Islet of Langerhans (tissue), 1 donor: ENCODE data around the gene KIF2A.

Source experiments
- FAIRE-seq: peaks from one replicate; lab custom pipeline; 2011; peaks lifted over from hg19 to GRCh38; lab: Jason Lieb, UNC

KIF2A gene

DNA sequence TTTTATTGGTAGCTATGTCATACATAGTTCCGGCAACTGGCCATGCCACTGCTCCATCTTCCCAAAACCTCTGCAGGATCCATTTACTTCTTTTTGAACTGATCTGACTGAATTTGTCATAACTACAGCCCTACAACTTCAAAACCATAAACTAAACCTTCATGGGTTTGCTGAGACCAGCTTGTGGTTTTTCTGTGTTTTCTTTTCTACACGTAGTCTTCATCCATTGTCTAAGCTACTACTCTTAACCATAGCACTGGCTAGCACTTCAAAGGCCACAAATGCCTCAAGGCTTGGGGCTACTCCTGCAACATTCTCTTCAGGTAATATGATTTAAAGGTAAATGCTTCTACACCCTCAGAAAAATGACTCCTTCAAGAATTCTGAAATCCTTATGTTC is 9.0 kb upstream of the KIF2A start:
- FAIRE-seq = no peak

GRCh38 chr5:62298118-62298517 is 7.9 kb upstream of the KIF2A start:
- FAIRE-seq = no peak

GRCh38 chr5:62299101-62299500 is 6.9 kb upstream of the KIF2A start:
- FAIRE-seq = no peak

DNA sequence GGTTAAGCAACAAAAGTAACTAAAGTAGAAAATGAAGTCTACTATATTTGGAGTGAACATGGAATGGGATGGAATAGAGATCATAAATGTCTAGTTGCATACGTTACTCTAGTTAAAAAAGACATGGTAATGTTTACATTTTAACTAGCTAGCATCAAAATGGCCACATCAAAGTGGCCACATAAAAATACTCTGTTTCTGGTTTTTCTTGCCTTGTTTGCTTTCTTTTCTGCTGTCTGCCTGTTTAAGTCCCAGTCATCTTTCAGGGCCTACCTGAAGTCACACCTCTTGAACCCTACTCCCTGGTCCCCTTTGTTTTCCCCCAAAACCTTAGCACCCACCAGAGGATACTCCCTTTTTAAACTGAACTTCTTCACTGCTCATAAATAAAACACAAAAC is 6.4 kb upstream of the KIF2A start:
- FAIRE-seq = no peak

DNA sequence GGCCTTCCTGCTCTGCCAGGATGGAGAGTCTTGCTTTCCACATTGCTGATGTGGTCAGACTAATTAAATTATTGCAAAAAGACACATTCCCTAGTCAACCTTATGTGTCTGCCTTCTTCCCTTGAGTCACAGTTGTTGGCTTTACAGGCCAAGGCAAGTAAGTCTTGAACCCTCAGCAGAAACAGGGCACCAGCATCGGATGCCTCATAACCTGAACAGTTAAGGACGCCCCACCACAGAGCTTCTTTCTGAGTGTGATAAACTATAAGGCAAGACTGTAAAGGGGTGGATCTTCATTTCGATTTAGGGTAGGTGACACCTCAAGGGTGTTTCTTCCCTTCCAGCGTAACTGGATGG is 670 bp upstream of the KIF2A start:
- no peak for FAIRE-seq

DNA sequence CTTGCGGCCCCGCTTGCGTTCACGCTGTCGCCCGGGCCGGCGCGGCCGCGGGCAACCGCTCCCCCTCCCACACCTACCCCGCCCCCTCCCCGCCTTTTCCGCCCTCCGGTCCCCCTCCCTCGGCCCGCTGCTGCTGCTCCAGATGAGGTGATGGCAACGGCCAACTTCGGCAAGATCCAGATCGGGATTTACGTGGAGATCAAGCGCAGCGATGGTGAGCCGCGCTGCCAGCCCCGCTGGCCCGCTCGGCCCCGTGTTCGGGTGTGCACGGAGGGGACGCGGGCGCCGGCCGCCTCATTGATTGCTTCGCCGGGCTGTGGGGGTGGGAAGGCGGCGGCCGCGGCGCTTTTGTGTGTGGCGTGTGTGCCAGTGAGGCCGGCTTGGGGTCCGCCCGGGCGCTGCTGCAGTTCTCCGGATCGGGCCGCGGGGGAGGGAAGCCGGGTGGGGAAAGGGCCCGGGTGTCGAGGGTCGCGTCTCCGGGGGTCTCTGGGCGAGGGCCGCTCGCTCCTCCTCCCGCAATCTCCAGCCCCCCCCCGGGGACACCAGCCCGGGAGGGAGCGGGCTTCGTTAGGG is 403 bp downstream of the KIF2A start:
- FAIRE-seq = no peak

DNA sequence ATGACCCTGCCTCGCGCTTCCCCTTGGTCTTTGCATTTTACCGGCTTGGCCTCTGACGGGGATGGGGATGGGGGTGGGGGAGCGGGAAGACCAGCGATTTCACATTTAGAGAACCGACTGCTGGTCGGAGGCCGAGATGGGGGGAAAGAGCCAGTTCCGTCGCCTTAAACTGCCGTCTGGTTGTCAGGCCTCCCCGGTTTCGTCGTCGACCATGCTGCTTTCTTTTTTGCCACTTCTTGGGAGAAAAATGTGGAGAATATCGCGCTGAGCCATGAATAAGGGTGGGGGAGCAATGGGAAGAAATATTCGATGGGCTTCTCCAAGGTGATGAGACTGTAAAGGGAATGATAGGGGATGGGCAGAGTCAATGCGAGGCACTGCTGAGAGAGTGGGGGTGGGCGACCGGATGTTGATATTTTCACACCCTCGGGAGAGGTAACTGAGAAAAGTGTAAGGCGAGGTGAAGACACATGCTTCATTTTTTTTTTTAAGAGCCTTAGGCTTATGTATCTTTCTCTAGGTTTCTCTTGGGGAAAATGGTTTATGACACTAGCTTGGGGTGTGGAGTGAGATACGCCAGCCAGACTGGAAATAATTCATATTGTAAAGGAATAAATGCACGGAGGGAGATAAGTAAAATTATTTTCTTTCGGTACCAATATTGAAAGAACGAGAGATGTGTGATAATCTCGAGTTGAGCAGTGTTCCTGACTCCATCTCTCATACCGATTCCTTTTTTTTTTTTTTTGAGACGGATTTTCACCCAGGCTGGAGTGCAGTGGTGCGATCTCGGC is 1.1 kb downstream of the KIF2A start:
- FAIRE-seq = no peak

DNA sequence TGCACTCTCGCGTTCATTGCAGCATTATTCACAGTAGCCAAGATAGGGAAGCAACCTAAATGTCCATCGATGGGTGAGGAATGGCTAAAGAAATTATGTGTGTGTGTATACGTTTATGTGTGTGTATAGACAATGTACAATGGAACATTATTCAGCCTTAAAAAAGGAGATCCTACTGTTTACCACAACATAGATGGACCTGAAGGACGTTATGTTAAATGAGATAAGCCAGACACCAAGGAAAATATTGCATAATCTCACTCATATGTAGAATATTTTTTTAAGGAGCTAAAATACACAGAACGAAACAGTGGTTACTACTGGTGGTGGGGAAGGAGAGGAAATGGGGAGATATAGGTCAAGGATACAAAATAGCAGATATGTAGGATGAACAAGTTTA is 2.4 kb downstream of the KIF2A start:
- FAIRE-seq = no peak

DNA sequence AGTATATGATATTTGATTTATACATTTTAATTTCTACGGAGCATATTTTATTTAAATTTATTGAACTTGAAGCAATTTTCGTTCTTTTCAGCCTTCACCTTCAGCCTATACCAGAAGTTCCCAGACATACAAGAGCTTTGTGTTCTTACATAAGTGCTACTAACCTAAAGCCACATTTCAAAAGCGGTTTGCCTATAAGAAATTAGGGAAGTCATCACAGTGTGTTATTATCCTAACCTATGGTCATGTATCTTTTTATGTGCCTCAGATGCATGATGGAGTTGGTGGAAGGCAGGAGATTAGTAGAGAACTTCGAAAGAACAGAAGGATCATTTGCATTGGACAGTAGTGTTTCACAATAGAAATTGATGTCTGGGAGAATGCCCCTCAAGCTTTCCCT is 3.1 kb downstream of the KIF2A start:
- no peak for FAIRE-seq

DNA sequence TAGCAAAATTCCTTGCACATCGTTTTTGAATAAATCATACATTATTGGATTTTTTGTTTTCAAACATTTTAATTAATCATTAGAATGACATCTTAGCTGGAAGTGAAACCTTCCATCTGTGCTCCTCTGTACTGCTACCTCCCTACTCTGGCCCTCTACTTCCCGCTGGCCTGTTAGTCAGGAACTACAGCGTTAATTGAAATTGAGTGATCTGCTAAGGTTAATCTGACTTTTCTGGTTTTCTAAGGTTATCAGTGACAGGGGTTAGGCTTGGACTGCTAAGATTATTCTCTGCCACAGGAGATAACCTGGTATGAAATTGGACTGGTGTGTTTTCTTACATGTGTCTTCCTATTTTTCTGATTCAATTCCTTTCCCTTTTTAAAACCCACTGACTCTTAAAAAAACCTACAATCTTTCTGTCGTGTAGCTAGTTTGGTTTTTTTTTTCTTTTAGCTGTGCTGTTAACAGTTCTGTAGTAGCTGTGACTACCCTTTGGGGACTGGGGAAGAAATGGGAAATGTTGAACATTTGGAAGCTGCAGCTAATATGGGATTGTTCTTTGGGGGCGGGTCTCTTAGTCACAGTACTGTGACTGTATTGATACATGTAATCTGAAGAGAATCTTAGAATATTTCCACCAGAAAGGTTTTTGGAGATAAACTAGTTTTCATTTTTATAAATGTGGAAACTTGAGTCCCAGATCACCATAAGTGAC is 4.6 kb downstream of the KIF2A start:
- no peak for FAIRE-seq

DNA sequence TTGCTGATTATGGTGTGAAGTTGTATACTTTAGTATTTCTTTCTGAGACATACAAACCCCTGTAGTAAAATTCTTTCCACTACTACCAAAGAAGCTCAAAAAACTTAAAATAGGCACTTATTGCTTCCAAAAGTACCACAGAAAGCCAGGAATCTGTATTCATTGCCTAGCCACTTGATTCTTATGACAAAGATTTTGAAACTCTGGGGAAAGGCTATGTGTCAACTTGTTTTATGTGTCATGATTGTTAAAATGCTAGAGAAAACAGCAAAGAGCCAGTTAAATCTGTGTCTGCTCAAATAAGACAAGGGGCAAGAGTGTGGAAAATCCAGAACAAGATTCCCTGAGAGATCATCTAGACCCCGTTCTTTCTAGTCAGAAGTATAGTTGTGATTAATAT is 6.0 kb downstream of the KIF2A start:
- FAIRE-seq = no peak

DNA sequence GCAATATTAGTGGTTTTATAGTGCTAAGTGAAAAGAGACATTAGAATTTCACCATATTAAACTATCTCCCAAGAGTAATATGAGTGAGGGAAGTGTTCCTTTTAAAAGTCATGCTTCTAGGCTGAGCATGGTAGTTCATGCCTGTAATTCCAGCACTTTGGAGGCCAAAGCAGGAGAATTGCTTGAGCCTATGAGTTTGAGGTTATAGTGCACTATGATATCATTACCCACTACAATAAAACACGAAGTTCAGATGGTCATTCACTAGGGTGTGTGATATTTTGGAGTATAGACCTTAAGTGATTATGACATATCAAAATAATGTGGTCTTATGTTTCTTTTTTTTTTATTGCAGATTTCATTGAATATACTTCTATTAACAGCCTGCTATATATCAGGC is 6.7 kb downstream of the KIF2A start:
- FAIRE-seq = no peak

DNA sequence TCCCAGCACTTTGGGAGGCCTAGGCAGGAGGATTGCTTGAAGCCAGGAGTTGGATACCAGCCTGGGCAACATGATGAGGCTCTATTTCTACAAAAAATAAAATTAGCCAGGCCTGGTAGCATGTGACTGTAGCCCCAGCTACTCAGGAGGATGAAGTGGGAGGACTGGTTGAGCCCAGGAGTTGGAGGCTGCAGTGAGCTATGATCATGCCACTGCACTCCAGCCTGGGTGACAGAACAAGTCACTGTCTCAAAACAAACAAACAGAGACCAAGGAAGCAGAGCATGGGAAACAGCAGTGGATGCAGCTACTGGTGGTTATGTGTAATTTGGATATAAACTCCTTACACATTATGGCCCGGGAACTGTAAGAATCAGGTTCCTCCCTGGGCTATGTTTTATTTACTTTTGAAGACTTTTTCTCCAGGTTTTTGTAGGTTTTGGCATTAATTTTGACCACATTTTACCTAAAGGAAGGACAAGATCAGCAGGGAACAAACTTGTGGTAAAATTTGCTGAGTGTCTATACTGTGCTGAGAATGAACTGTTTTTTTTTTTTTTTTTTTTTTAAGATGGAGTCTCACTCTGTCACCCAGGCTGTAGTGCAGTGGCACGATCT is 8.3 kb downstream of the KIF2A start:
- FAIRE-seq = no peak

DNA sequence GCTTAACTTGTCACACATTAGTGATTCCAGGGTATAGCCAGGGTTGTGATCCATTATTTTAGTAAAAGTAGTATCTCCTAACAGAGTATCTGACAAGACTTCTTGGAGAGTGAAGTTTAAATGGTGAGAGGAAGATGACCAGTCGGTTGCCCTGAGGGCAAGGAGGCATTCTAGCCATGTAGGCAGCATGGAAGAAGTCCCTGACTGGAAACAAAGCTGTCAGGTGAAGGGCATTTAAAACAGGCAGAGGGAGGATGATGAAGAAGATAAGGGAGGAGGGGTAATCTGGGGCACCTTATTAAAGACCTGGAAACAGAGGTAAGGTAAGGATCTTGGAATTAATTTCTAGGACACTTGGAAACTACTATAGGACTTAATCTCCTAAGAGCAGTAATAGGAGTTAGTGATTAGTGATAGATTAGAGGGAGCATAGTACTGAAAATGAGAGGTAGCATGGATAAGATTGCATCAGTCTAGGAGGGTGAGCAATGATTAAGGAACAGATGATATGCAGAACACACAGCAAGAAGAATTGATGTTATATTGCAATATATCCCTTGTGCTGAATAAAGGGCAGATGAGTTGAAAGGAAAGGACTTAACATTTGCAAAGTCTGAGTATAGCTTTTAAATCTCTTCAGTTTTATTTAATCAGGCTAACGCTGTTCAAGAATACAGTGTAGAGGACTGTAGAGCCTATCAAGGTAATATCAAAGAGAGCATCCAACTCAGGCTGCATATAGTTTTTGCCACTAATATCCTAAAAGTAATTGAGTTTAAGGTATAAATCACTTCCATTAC is 9.6 kb downstream of the KIF2A start:
- FAIRE-seq = no peak

- no peak for FAIRE-seq
These were observed 10.1 kb downstream of the KIF2A start for GRCh38 chr5:62316176-62316502.

- no peak for FAIRE-seq
These were observed 11.8 kb downstream of the KIF2A start for GRCh38 chr5:62317810-62318209.

- no peak for FAIRE-seq
These were observed 16.5 kb downstream of the KIF2A start for GRCh38 chr5:62322484-62322883.

DNA sequence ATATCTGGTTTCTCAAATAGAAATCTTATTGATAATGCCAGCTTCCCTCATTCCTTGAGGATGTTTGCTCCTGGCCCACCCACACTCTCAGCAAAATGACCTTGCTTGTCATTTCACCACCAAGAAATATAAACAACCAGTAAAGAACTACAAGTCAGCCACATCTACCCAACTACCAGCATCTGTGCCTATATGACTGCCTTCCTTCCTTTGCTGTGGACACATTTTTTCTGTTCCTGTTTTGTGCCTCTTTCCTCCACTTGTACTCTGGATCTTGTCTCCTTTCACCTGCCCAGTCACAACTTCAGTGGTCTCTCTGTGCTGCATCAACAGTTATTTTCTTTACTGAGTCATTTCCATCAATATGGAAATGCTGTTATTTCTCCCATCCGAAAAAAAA is 20.3 kb downstream of the KIF2A start:
- FAIRE-seq = no peak

DNA sequence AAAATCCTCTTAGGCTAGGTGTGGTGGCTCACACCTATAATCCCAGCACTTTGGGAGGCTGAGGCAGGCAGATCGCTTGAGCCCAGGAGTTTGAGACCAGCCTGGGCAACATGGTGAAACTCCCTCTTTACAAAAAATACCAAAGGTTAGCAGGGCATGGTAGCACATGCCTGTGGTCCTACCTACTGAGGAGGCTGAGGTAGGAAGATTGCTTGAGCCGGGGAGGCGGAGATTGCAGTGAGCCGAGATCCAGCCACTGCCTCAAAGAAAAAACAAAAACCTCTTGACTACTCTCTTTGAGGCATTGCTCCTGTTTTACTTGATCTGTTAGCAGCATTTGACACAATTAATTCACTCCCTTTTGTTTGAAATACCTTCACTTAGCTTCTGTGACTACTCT is 20.7 kb downstream of the KIF2A start:
- no peak for FAIRE-seq

DNA sequence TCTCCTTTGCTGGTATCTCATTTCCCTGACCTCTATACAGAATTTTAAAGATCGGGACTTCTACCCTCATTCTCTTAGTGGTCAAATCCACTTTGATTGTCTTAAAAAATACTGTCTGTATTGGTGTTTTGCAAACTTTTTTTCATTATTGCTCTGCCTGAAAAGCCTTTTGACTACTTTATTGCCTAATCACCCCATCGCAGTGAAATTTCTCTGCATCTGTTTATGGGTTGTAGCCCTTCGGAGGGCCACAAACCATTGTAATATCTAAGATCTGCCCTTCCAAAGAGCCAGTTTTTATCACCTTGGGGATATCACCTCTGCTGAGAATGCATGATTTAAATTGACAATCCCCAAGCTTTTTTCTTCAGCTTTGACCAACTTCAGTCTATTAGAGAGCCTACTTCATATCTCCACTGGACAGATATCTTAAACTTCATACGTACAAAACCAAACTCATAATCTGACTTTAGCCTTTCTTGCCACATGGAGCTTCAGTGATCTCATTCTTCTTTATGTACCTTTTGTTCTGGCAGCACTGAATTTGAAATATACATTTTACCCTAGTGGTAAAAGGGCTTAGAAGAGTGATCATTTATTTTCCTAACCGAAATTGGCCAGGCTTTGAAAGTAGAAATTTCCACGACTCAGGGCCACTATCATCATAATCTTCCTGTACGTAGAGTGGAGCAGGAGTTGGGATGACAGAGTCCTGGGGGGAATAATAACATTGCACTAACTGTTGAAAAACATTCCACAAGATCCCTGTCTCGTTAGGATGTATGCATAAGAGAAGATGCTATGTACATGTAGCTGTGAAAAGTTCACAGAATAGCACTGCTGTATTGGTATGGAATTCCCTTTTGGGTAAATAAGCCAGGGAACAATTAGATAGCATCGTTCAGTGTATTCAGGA is 21.4 kb downstream of the KIF2A start:
- FAIRE-seq = no peak

DNA sequence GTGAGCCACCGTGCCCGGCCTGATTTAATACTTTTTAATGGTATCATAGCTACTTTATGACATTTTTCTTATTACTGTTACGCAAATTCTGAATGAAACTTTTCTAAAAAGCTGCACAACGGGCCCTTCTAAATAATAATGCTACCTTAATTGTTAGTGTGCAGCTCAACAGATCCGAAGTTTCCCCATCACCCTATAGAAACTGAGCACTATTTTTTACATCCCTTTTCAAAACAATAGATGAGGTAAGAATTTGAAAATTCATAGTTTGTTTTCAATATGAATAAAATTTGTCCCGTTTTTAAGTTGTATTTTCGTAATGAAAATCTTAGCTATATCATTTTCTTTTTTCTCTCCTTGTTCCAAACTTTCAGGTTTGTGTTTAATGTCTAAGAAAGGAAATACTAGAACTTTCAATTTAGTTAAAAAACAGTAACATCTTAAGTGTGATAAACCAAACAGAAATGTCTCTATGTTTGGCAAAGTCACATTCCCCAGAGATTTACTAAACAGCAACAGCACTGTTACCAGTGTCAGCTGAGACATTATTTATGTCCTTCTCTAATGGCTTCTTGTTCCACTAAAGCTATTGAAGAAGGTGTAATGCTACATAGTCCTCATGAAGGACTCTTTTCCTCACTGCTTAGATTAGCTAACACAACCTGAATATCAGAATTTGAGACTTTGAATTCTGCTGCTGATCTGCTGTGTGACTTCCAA is 22.9 kb downstream of the KIF2A start:
- no peak for FAIRE-seq
